ENCODE measurements around the gene ST14.
A peak's percentile ranks its signal among the peaks of the same experiment; 100 is the strongest.
"Not testable (repeated sequence)": the region's sequence is repeated elsewhere in the genome, so short reads cannot be mapped to it uniquely, and the experiment has no call there.

ST14 gene

DNA sequence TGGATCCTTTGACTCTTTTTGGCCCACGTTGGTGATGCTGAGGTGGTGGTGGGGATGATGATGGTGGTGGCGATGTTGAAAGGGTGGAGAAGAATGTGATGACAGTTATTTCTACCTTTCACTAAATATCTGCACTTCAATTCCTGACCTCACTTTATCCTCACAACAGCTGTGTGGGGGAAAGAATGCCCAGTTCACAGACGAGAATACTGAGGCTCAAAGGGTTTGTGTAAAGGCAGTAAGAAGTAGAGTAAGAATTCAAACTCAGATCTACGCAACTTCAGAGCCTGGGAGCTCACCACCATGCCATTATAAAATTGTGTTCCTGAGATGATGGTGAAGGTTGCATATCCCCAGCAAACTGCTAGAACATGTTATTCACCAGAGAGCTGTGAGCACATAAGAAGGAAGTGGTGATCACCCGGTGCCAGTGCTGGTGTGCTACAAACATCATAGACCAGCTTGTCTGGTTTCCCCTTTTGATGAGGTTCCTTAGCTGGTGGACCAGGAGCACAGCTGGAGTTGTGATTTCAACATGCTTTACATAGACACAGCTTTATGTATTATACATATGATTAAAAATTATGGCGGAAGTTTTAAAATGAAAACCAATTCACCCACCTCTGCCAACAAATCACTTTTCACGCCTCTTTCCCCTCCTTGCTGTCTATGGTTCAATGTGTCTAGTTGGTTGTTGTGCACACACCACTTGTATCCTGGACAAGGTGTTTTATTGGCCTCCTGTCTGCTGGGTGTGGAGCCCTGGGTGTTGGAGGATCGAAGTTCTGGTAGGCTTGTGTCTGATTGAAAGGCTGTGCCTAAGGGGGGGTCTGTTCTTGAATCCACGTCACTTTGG, 6.2 kb downstream of the ST14 start:
- DNase-seq = no peak

DNA sequence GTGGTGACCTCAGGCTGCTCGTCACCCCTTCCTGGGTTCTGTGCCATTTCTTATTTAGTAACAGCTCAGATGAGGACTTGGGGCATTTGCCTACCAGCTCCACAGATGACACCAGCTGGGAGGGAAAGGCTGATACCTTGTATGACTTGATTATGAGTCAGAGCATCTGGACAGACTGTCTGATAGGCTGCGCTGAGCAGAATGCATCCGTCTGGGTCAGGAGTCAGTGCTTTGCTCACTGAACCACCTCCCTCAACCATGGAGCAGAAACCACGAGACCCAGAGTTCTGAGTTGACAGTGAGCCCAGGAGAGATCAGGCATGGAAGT, 6.8 kb downstream of the ST14 start:
- DNase-seq = peak; percentile 72

DNA sequence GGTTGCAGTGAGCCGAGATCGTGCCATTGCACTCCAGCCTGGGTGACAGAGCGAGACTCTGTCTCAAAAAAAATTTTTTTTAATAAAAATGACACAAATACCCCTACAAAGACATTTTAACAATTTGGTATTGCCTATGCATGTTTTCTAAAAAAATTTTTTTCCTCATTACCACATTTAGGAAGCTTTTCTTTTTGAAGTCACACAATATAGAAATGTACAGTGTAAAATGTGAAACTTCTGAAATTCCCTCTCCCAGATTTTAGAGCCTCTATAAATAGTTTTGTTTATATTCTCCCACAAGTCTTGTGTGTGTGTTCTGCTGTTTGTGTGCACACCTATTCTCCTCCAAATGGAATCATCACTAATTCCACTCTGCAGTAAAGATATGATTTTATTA, 7.6 kb downstream of the ST14 start:
- DNase-seq = no peak

DNA sequence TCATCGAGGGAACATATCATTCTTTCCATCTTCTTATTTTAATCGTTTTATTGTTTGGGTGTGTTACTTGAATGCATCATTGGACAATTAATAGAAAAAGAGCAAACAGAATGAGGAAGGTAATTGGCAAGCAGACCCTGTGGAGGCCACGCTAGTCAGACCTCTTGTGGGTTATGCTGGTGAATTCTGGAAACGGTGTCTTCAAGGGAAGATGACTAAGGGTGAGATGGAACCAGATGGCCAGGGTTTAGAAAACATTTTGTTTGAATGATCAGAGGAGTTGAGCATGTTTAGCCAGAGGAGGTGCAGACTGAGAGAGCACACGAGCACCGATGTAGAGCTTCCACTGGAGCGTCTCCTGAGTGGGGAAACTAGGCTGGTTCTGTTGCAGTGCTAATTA, 8.5 kb downstream of the ST14 start:
- no peak for DNase-seq

DNA sequence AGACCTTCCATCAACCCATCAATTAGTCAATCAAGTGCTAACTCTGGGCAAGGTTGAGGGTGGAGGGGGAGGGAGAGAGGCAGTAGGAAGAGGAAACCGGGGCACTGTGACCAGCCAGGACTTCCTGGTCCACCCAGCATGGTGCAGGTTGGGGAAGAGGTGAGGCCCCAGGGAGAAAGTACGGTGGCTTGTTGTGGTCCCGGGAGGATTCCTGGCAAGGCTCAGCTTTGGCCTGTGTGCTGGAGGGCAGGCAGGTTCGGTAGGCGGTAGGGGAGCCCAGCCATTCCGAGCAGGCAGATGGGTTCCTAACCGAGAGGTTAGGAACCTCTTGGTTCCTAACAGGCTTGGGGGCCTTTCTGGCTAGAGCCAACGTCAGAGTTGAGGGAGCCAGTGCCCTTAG, 10.8 kb downstream of the ST14 start:
- no peak for DNase-seq

DNA sequence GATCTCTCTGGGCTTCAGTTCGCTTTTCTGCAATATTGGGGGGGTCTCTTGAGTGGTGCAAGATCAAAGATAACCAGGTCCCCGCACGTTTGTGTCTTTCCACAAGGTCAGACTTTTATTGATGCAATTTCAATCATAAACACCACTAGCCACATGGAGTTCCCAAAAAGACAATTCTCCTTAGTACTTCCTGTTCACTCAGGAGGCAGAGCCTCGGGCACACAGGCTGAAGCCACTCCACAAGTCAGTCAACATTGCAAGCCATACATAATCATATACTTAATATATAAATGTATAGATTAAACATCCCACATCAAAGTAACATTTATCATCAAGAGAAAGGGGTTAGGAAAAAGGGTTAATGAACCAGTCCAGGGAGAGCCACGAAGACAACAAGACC, 12.0 kb downstream of the ST14 start:
- DNase-seq = no peak

DNA sequence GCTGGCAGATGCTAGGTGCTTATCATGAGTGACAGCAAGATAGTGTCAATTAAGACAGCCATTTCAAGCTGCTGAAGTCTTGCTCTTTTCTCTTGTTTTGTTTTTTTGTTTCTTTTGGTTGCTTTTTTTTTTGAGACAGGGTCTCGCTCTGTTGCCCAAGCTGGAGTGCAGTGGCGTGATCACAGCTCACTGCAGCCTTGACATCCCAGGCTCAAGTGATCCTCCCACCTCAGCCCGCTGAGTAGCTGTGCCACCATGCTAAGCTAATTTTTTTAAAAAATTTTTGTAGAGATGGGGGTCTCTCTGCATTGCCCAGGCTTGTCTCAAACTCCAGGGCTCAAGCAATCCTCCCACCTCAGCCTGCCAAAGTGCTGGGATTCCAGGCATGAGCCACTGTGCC, 12.4 kb downstream of the ST14 start:
- DNase-seq = not testable (repeated sequence)

DNA sequence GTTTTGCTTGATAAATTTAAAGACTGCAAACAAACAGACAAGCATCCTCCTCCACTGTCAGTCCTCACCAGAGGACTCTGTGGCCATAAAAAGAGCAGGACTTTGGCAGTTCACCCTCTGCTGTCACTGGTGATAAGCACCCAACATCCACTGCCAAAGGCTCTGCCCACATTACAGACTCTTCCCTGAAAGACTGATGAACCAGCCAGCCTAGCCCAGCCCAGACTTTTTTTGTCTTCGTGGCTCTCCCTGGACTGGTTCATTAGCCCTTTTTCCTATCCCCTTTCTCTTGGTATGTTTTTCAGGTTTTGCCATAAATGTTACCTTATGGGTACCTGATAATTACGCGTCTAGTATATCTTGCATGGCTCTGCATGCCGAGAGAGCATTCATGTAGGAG, 15.1 kb downstream of the ST14 start:
- no peak for DNase-seq

DNA sequence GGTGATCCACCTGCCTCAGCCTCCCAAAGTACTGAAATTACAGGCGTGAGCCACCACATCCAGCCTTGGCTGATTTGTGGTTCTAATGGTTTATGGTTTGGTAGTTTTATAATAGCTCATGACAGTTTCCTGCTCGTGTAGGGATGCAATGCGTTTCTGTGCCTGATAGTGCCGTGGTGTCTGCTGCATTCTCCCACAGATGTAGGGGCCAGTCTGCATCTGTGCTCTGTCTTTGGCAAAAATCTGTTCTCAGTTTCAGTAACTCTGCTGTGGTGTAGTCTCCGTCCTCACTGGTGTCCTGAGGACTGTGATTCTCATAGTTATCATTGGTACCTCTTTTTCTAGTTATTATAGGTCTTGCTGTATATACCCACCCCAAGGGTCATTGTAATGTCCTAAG, 16.3 kb downstream of the ST14 start:
- DNase-seq = no peak

DNA sequence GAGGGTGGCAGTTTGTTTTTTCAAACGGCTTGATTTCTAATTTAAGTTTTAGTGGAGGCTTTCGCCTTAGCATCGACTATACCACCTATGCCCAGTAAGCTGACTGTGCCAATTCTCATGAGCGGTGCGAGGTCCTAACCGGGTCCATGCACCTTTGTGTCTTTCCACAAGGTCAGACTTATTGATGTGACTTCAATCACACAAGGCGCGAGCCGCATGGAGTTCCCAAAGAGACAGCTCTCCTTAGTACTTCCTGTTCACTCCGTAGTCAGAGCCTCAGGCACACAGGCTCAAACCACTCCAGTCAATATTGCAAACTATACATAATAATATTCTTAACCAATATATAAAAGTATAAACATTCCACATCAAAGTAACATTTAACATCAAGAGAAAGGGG, 18.2 kb downstream of the ST14 start:
- no peak for DNase-seq

DNA sequence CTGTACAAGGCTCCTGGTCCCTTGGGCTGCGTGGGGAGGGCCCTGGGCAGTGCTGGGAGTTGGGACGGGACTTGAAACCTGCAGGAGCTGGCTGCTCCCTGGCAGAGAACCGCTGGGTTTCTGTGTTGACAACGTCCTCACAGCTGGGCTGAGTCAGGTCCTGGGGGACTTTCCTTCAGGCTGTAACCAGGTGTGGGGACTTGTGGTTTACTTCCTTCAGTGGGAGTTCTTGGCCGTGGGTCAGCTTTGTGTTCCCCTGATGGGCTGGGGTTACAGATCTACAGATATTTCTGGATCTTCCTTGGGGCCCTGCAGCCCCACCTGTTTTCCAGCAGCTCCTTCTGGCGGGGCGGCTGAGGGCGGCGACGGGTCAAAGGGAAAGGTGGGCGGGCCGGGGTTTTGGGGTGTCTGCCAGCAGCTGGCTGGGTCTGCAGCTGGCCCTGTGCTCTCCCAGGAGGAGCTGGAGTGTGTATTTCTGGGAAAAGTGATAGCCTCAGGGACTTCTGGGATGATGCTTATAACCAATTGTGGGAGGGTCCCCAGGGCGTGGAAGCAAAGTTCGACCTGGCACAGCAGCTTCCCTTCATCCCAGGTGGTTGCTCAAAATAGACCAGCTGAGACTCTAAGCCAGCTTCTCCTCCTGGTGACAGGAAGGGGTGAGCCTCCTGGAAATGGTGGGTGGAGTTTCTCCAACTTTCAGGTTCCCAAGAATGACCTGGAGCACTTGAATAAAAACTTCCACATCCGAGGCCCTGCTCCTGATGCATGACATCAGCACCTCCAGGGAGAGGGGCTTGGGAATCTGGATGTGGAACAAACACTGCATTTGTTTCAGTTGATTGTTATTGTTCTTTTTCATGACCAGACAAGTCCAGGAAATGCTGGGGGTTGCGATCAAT, 19.1 kb downstream of the ST14 start:
- DNase-seq = no peak

DNA sequence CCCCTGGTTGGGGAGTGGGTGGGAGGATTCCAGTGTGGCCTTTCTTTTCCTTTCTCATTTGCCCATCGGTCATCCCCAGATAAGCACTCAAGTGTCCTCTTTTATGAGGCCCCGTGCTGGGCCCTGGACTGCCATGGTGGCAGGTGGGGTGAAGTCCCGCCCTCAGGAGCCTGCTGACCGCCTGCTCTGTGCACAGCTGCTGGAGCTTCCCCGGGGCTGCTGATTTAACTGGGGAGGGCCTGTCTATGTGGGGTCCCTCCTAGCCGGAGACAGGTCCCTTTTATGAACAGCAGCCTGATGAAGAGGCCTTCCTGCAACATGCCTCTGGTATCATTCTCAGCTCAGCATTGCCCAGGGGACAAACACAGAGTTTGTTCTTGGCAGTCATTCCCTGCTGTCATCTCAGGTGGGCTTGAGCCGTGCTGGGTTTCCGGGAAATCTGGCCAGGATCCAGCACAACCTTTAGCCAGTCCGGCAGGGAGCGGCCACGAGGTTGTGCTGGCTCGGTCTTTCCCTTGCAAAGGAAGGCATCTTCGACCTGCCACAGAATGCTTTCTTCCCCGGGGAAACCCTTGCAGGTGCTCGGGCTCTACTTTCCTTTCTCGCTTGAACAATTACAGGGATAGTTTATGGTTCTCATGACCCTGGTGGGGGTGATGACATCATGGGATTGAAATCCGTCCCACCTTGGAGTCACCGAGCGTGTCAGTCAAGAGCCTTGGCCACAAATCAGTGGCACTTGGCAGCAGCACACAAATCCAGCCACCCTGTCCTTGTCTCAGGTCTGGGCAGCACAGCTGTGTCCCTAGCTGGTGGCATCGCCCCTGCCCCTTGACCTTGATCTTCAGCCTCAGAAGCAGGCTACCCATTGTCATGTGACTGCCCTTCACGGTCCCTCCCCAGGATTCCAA, 20.1 kb downstream of the ST14 start:
- DNase-seq = no peak

DNA sequence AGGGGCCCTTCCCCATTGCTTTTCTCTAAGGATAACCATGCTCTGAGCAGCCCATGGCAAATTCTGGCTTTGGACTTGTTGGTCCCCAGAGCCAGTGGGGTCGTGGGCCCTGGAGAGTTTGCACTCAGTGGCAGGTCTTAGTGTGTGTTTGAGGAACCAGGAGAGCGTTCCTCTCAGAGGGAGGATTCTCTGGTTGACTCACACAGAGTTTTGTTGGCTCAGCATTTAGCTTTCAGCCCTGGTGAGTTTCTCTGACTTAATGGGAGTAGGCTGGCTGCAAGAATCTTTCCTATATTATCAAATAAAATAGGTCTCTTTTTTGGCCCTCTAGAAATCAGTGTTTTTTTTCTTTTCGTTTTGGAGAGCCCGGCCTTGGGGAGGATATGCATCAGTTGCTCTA, 20.9 kb downstream of the ST14 start:
- no peak for DNase-seq

DNA sequence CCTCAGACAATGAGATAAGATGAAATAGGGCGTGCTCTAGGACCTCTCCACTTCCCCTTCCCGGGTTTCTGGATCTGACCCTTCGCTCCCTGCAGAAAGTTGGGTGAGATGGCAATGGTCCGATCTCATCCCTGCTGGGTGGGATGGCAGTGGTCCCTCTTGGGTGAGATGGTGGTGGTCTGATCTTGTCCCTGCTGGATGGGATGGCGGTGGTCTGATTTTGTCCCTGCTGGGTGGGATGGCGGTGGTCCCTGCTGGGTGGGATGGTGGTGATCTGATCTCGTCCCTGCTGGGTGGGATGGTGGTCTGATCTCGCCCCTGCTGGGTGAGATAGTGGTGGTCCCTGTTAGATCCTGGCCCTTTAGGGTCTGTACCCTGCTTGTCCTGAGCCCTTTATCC, 21.3 kb downstream of the ST14 start:
- no peak for DNase-seq

DNA sequence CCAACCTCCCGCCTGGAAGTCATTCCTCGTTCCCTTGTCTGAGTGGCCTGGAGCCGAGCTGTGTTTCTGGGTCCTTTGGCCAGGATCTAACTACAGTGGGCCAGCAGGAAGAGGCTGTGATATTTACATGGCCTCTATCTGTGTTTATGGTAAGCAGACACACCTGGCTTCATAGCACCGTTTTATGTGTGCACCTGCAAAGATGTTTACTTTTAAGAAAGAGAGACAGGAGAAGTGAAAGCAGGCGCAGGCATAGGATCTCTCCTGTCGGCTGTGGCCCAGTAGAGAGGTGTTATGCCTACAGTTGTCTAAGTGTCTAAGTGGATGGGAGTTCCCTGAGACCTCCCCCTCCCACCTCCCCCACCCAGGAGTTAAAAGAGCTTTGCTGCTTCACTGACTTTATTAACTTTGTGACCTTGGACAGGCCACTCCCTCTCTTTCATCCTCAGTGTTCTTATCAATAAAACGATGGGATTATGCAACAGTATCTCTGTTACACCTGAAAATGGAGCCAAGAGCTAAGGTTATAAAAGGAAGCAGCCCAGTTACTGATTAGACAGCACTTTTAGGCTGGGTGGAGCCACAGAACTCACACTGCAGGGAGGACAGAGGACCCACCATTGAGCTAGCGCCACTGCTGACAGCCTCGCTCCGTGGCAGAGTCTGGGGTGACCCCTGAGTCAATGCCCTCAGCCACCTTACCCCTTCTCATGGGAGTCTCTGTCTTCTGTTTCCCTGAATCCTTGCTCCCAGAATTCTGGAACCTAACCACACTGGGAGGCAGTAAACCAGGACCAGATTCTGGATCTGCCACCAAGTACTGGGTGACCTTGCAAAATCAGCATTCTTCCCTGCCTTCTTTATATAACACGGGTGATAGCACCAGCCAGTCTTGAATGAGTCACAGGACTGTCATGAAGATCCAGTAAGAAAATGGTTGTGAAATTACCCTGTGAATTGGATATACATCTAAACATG, 22.0 kb downstream of the ST14 start:
- DNase-seq = no peak

DNA sequence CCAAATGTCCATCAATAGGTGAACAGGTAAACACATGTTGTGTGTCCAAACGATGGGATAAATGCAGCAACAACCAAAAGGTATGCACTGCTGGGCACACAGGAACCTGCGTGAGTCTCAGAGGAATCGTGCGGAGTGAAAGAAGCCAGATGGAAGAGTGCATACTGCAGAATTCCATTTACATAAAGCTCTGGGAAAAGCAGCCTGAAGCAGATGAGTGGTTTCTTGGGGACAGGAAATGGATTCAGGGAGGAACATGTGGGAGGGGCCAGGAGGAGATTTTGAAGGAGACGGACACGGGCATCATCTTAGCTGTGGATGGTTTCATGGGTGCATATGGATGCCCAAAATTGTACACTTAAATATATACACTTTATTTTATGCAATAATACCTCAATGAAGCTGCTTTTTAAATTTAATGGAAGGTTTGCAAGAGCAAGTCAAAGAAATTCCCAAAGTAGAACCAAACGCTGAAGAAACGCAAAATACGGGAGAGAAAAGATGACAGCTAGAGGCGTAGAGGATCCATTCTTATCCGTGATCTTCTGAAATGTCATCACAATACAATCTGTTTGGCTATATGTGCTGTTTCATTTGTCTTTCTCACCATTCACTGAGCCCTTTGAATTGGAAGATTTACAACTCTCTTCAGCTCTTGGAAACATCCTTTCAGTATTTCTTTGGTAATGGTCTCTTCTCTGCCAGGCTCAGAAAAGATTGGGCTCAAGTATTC, 24.5 kb downstream of the ST14 start:
- no peak for DNase-seq

DNA sequence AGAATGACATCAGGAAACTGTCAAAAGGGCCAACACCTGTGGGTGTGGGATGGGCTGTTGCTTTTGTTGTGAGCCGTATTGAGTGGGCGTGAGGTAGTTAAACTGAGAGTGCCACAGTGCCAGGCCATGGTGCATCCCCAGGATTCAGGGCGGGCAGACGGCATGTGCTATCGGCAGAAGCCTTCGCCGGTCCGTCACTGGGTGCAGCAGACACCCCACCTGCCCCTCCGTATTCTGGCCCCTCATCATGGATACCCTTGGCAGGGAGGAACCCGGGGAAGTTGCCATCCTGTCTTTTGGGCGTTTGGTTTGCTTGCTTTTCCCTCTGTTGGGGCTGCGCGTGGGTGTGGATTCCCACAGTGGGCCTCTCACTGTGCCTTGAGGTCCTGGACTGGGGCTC, 27.5 kb downstream of the ST14 start:
- no peak for DNase-seq

DNA sequence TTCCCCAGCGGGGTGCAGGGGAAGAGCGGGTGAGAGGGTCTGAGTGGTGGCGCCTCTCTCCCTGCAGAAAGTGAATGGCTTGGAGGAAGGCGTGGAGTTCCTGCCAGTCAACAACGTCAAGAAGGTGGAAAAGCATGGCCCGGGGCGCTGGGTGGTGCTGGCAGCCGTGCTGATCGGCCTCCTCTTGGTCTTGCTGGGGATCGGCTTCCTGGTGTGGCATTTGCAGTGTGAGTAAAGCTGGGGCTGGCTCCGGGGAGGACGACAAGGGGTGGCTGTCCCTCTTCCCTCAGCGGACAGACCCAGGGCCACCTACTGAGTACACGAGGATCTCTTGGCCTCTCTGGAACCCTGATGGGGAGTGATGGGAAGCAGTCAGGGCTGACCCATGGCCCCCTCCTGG, 28.5 kb downstream of the ST14 start:
- no peak for DNase-seq

DNA sequence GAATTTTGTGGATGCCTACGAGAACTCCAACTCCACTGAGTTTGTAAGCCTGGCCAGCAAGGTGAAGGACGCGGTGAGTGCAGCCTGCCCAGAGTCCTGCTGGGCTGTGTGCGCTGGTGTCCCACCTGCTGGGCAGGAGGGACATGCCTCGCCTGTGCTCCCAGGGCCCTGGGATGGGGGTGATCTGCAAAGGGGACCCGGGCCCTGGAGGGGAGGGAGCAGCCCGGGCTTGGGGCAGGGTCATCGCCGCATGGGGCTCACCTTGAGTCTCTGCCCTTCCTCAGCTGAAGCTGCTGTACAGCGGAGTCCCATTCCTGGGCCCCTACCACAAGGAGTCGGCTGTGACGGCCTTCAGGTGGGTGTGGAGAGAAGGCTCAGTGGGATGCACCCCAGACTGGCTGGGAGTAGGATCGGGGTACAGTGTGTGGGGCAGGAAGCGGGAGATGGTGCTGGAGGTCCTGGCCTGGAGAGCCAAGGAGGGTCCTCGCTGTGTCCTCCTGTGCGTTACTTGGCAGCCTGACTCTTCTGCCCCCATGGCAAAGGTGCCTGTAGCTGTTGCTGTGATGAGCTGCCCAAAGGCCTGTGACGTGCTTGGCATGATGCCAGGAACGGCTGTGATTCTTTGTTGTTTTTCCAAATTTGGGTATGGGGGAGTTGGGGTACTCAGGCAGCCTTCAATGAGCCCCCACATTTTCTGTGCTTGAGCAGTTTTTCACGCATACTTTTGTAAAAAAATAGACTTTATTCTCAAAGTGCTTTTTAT, 29.2 kb downstream of the ST14 start:
- DNase-seq = no peak

DNA sequence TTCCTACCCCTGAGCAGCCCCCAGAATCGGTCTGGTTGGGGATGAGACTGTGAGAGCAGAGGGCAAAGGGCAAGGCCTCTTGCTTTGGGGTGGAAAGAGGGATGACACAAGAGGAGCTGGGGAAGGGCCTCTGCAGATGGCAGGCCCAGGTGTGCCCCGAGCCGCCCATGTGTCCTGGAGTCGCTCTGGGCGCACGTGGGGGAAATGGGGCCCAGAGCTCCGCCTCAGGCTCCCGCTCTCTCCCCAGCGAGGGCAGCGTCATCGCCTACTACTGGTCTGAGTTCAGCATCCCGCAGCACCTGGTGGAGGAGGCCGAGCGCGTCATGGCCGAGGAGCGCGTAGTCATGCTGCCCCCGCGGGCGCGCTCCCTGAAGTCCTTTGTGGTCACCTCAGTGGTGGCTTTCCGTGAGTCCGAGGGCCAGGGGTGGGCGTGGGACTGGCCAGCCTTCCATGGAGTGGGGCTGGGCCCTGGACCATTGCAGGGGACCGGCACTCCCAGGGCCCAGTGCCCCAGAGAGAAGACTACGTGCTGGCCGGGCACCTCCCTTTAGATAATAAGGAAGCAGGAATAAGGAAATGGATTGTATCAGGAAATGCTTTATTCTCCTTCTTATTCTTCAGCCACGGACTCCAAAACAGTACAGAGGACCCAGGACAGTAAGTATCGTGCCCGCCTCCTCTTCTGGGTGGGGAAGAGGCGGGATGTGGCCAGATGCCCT, 30.1 kb downstream of the ST14 start:
- no peak for DNase-seq

All from amniotic stem cell (primary cell).